B cell (primary cell): ENCODE data around the gene NAB2. TPM values are rescaled to one million over a fixed set of nuclear protein-coding genes. Genes with fewer than 3 reads are reported as not detected.
A peak's percentile ranks its signal among the peaks of the same experiment; 100 is the strongest.

Experiments used
- ATAC-seq: fragments of 200-7000 bp; cut with Tn5 transposase; one replicate; pipeline ENCODE4 v1.10.0; 2021; ENCODE audit warnings: low read depth, mild to moderate bottlenecking, moderate number of reproducible peaks, moderate library complexity
- CTCF ChIA-PET: fragments of 350-600 bp; sonication (Branson Sonifier 250); formaldehyde crosslinking; loops from one replicate; lab custom pipeline; 2021; ENCODE audit warnings: antibody characterized with exemption, inconsistent platforms; lab: Charles Lee
- POLR2A ChIA-PET: fragments of 350-600 bp; sonication (Branson Sonifier 250); formaldehyde crosslinking; loops from one replicate; lab custom pipeline; 2021; ENCODE audit warnings: antibody characterized with exemption; lab: Charles Lee
- DNase-seq: peaks from one replicate; pipeline ENCODE4 v3.0.0; 2013
- H2AFZ ChIP-seq: 2 replicates; pipeline ENCODE4 v1.6.1; 2012; ENCODE audit warnings: mild to moderate bottlenecking, low read depth, low read length; ENCODE audit not compliant: insufficient read depth, poor library complexity, severe bottlenecking
- H3K27ac ChIP-seq, 2 donors: 1 replicate in 1 of 2; 2 replicates in 1 of 2; pipeline ENCODE4 v1.5.1; 2012 to 2013; ENCODE audit warnings: low read length in 2 of 2, mild to moderate bottlenecking in 2 of 2, moderate library complexity in 1 of 2
- H3K27me3 ChIP-seq, 4 experiments: fragments of 200-600 bp in 1 of 4; sonication (generic) in 1 of 4; replicated peaks in 1 of 4; 1 replicate in 2 of 4; 2 replicates in 2 of 4; pipeline versions ENCODE4 v1.6.1 to v1.7.0; 2013 to 2016; ENCODE audit warnings: low read length in 3 of 4, mild to moderate bottlenecking in 2 of 4, mixed read lengths in 1 of 4, moderate library complexity in 1 of 4; ENCODE audit not compliant: insufficient read depth in 4 of 4, control insufficient read depth in 3 of 4; ENCODE audit errors: control extremely low read depth in 1 of 4
- H3K36me3 ChIP-seq, 2 experiments: replicated peaks in 1 of 2; 1 replicate in 1 of 2; 2 replicates in 1 of 2; pipeline versions ENCODE4 v1.6.1 to v1.7.1; 2013; ENCODE audit warnings: low read length in 1 of 2; ENCODE audit not compliant: insufficient read depth in 2 of 2, control insufficient read depth in 1 of 2; ENCODE audit errors: control extremely low read depth in 1 of 2, extremely low read depth in 1 of 2
- H3K4me1 ChIP-seq, 2 donors: fragments of 200-600 bp in 1 of 2; sonication (generic) in 1 of 2; 1 replicate in 1 of 2; 2 replicates in 1 of 2; pipeline versions ENCODE4 v1.5.1 to v1.6.1; 2013 to 2017; ENCODE audit warnings: low read length in 2 of 2; ENCODE audit not compliant: control insufficient read depth in 2 of 2, insufficient read depth in 2 of 2
- H3K4me2 ChIP-seq: replicated peaks from 2 replicates; pipeline ENCODE3; 2012; ENCODE audit warnings: mild to moderate bottlenecking, low read depth, low read length; ENCODE audit not compliant: poor library complexity, severe bottlenecking
- H3K4me3 ChIP-seq, 5 experiments: fragments of 200-600 bp in 1 of 5; sonication (generic) in 1 of 5; 1 replicate in 3 of 5; 2 replicates in 2 of 5; pipeline versions ENCODE4 v1.5.1 to v1.7.0; 2011 to 2016; ENCODE audit warnings: low read length in 4 of 5, mild to moderate bottlenecking in 4 of 5, low read depth in 2 of 5, control low read depth in 1 of 5, moderate library complexity in 1 of 5; ENCODE audit not compliant: insufficient read depth in 1 of 5; ENCODE audit errors: control extremely low read depth in 1 of 5, extremely low read depth in 1 of 5
- H3K79me2 ChIP-seq: fragments of 200-600 bp; sonication (generic); one replicate; pipeline ENCODE4 v1.6.0; 2016; ENCODE audit warnings: low read length; ENCODE audit not compliant: control insufficient read depth, insufficient read depth
- H3K9ac ChIP-seq: fragments of 200-600 bp; sonication (generic); 2 replicates; pipeline ENCODE4 v1.6.1; 2017; ENCODE audit warnings: mild to moderate bottlenecking, low read length, moderate library complexity
- H3K9me3 ChIP-seq, 3 donors: one replicate each; pipeline versions ENCODE4 v1.6.1 to v1.7.1; 2013; ENCODE audit warnings: low read length in 2 of 3; ENCODE audit not compliant: control insufficient read depth in 2 of 3, insufficient read depth in 1 of 3; ENCODE audit errors: control extremely low read depth in 1 of 3
- H4K20me1 ChIP-seq: 2 replicates; pipeline ENCODE4 v1.6.0; 2012; ENCODE audit warnings: mild to moderate bottlenecking, low read length; ENCODE audit not compliant: insufficient read depth, control insufficient read depth, poor library complexity, severe bottlenecking
- H3K27ac Mint-ChIP-seq: one replicate; pipeline ENCODE4 v1.8.0; 2021; ENCODE audit warnings: mixed read lengths
- H3K27me3 Mint-ChIP-seq: one replicate; pipeline ENCODE4 v1.8.0; 2021; ENCODE audit warnings: mixed read lengths
- H3K4me1 Mint-ChIP-seq: one replicate; pipeline ENCODE4 v1.8.0; 2021; ENCODE audit warnings: mixed read lengths
- H3K4me3 Mint-ChIP-seq: one replicate; pipeline ENCODE4 v1.8.0; 2021; ENCODE audit warnings: mixed read lengths
- H3K9me3 Mint-ChIP-seq: one replicate; pipeline ENCODE4 v1.8.0; 2022; ENCODE audit warnings: mixed read lengths; ENCODE audit not compliant: insufficient read depth
- EZH2 ChIP-seq: IDR thresholded peaks from 2 replicates; pipeline ENCODE4 v1.6.1; 2012; ENCODE audit warnings: borderline replicate concordance, low read depth, mild to moderate bottlenecking, moderate library complexity, low read length; ENCODE audit not compliant: insufficient read depth, poor library complexity, severe bottlenecking
- WGBS: methylation state at CpG from one replicate; pipeline ENCODE4 v1.1.5; 2013; ENCODE audit warnings: missing lambda C conversion rate; ENCODE audit not compliant: insufficient coverage; 5-methylcytosine and 5-hydroxymethylcytosine counted together
- intact Hi-C: fragments of 100-400 bp; cut with micrococcal nuclease; formaldehyde crosslinking; loops from one replicate; pipeline ENCODE4 v1.10.0; 2022
- polyA plus RNA-seq: library from polyadenylated mRNA; depleted of rRNA; stranded (reverse); fragments of >200 nt; gene quantifications from 2 replicates; pipeline ENCODE4 v1.2.3, GENCODE V29; 2012
- total RNA-seq, 2 donors: library from RNA; stranded (reverse); fragments of 120-200 nt in 1 of 2; gene quantifications; 1 replicate in 1 of 2; 2 replicates in 1 of 2; pipeline versions ENCODE4 v1.2.3 to v1.2.4, GENCODE V29; 2013 to 2022
- TF ChIP-seq, protein P1 (sequence below): fragments of 200-600 bp; IDR thresholded peaks from one replicate; pipeline ENCODE4 v1.8.0; 2022; ENCODE audit warnings: antibody characterized with exemption, mild to moderate bottlenecking

Gene NAB2
- total and polyA plus RNA-seq, 2 donors (not counting 1 experiment from before 2014, with no cell fraction given) = 6.7 to 52.1 TPM

DNA sequence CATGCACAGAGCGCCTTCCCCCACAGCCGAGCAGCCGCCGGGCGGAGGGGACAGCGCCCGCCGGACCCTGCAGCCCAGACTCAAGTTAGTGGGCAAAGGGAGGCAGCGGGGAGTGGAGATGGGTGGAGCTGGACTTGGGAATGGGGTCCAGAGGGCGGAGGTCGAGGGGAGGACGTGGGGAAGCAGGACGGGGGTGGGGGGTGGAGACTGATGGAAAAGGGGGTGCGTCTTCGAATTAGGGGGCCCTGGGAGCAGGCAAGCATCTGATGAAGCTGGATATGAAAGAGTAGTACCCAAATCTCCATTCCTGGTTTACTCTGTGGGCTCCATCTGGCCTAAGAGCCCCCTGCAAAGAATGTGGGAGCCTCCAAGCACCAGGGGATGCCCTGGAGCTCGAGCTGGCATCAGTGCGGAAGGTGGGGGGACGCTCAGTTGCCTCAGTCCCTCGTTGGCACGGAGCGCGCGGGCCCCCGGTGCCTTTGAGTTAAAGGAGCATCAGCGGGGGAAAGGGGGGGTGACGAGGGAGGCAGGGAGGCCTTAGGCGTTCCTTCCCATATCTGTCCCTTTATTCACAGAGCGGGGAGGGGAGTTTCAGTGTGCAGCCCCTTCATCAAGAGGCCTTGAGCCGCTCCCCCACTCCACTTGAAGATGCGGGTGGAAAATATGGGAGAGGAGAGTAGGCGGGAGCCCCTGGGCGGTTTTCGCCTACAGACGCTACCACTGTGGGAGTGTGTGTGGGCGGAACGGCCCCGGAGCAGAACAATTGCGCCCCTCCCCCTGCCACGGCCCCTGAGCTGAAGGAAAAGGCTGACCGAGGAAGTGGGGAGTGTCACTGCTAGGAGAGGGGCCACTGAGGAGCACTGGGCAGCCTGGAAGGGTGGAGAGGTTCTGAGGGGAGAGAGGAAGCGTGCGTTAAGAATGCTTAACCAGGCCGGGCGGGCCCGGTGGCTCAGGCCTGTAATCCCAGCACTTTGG lies 644 bp downstream of the NAB2 start:
- DNase-seq (peak; percentile 66), ATAC-seq (no peak)
- 2% methylated on average over 35 of the region's 45 CpGs for WGBS
- H3K27ac ChIP-seq = peak overlapping the region; percentile 28 to 62
- H3K27me3 Mint-ChIP-seq = no peaks in the 10 kb centered on the region
- H3K4me3 ChIP-seq = peak overlapping the region; percentile 64 to 80 (median 68)
- peak overlapping the region; percentile 91 for H3K4me3 Mint-ChIP-seq
- no peaks in the 10 kb centered on the region for H3K27me3 ChIP-seq
- no peaks in the 10 kb centered on the region for H3K9me3 Mint-ChIP-seq
- ChIA-PET CTCF (interaction anchor here (1.2 to 18.5 kb wide), 3 partner anchors 8 to 17 kb away, joined by 3 to 406 read pairs (median 246); partner anchors contain the start of genes NEMP1 and STAT6), POLR2A (interaction anchor here (0.6 to 4.8 kb wide), 8 partner anchors 9 to 71 kb away, joined by 3 to 139 read pairs (median 9); partner anchors contain the start of genes NEMP1 and STAT6)
- intact Hi-C loops = loop anchor here (5.0 to 10.0 kb wide), 3 partner anchors 433 to 665 kb away; partner anchors contain the start of genes BAZ2A, CDK4, DDIT3 and MARCHF9
- TF ChIP-seq, protein P1, sequence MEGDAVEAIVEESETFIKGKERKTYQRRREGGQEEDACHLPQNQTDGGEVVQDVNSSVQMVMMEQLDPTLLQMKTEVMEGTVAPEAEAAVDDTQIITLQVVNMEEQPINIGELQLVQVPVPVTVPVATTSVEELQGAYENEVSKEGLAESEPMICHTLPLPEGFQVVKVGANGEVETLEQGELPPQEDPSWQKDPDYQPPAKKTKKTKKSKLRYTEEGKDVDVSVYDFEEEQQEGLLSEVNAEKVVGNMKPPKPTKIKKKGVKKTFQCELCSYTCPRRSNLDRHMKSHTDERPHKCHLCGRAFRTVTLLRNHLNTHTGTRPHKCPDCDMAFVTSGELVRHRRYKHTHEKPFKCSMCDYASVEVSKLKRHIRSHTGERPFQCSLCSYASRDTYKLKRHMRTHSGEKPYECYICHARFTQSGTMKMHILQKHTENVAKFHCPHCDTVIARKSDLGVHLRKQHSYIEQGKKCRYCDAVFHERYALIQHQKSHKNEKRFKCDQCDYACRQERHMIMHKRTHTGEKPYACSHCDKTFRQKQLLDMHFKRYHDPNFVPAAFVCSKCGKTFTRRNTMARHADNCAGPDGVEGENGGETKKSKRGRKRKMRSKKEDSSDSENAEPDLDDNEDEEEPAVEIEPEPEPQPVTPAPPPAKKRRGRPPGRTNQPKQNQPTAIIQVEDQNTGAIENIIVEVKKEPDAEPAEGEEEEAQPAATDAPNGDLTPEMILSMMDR = no peak
- TF ChIP-seq EZH2 = no peak
- peak overlapping the region; percentile 95 for H3K4me2 ChIP-seq
- H3K79me2 ChIP-seq = peaks cover 16% of the 10 kb centered on the region
- H3K9me3 ChIP-seq = no peaks in the 10 kb centered on the region
- peak overlapping the region; percentile 75 for H3K9ac ChIP-seq
- H3K27ac Mint-ChIP-seq = peak overlapping the region; percentile 80
- peaks cover 0 to 9% of the 10 kb centered on the region in 2 experiments for H3K36me3 ChIP-seq
- H3K4me1 Mint-ChIP-seq = peaks cover 64% of the 10 kb centered on the region
- H3K4me1 ChIP-seq = peaks cover 27 to 49% of the 10 kb centered on the region in 2 donors
- H4K20me1 ChIP-seq = no peaks in the 10 kb centered on the region
- H2AFZ ChIP-seq = peak overlapping the region; percentile 66
